ENCODE data around the gene TTLL1. TPM values are rescaled to one million over a fixed set of nuclear protein-coding genes. Genes with fewer than 3 reads are reported as not detected.

Gene TTLL1
- total RNA-seq, 1 experiment from 2014 or later: 4.1 TPM

GRCh38 chr22:43114958-43115357 is 25.8 kb upstream of the TTLL1 start:
- Mint-ChIP-seq H3K36me3 (ENCODE audit: insufficient read depth, unreplicated experiment) (peaks cover 17% of the 10 kb centered on the region), H3K27me3 (ENCODE audit: insufficient read depth, unreplicated experiment) (no peaks in the 10 kb centered on the region), H3K4me1 (ENCODE audit: low read depth, unreplicated experiment) (no peaks in the 10 kb centered on the region), H3K4me3 (ENCODE audit: unreplicated experiment) (no peak overlapping the region), H3K27ac (ENCODE audit: unreplicated experiment) (no peak overlapping the region), H3K9me3 (ENCODE audit: unreplicated experiment) (no peaks in the 10 kb centered on the region)
- DNase-seq: no peak
- Histone ChIP-seq H3K27me3 (replicated peaks; ENCODE audit: control insufficient read depth, insufficient read depth, low read length) (no peaks in the 10 kb centered on the region), H3K9me3 (no peaks in the 10 kb centered on the region), H3K4me1 (peaks cover 3% of the 10 kb centered on the region), H3K4me3 (ENCODE audit: low read depth, low read length) (no peak overlapping the region), H3K36me3 (ENCODE audit: control insufficient read depth, insufficient read depth, low read length) (no peaks in the 10 kb centered on the region)
- BruUV-seq (replicated peaks): no TSS peak
- ChIA-PET POLR2A (no interaction called here), CTCF (no interaction called here)
- intact Hi-C loops (cut with micrococcal nuclease; ENCODE audit: unreplicated experiment): no loop called here
- TF ChIP-seq CTCF (IDR thresholded peaks at IDR 0.05; ENCODE audit: insufficient read depth in 1 of 2, low read depth in 1 of 2, low read length in 1 of 2, severe bottlenecking in 1 of 2, unreplicated experiment in 1 of 2): no peak

GRCh38 chr22:43113526-43114251 is 24.5 kb upstream of the TTLL1 start:
- H3K27ac Mint-ChIP-seq (ENCODE audit: unreplicated experiment): no peak overlapping the region
- no TSS peak for BruUV-seq (replicated peaks)

More at GRCh38 chr22:43113526-43114251, 24.5 kb upstream of the TTLL1 start:
- ChIA-PET CTCF (no interaction called here), POLR2A (no interaction called here)
- H3K27me3 Mint-ChIP-seq (ENCODE audit: insufficient read depth, unreplicated experiment): no peaks in the 10 kb centered on the region
- peak overlapping the region; percentile 19 for H3K4me3 Mint-ChIP-seq (ENCODE audit: unreplicated experiment)
- H3K36me3 Mint-ChIP-seq (ENCODE audit: insufficient read depth, unreplicated experiment): peaks cover 17% of the 10 kb centered on the region
- no peaks in the 10 kb centered on the region for H3K9me3 Mint-ChIP-seq (ENCODE audit: unreplicated experiment)
- DNase-seq: no peak
- Histone ChIP-seq H3K4me3 (ENCODE audit: low read depth, low read length) (no peak overlapping the region), H3K9me3 (no peaks in the 10 kb centered on the region), H3K27me3 (replicated peaks; ENCODE audit: control insufficient read depth, insufficient read depth, low read length) (no peaks in the 10 kb centered on the region), H3K4me1 (peaks cover 3% of the 10 kb centered on the region), H3K36me3 (ENCODE audit: control insufficient read depth, insufficient read depth, low read length) (no peaks in the 10 kb centered on the region)
- no peak for TF ChIP-seq CTCF (IDR thresholded peaks at IDR 0.05; ENCODE audit: insufficient read depth in 1 of 2, low read depth in 1 of 2, low read length in 1 of 2, severe bottlenecking in 1 of 2, unreplicated experiment in 1 of 2)
- H3K4me1 Mint-ChIP-seq (ENCODE audit: low read depth, unreplicated experiment): no peaks in the 10 kb centered on the region
- intact Hi-C loops (cut with micrococcal nuclease; ENCODE audit: unreplicated experiment): no loop called here

Data from Caco-2 (cell line).